ENCODE measurements around the gene MED25.

MED25 gene

DNA sequence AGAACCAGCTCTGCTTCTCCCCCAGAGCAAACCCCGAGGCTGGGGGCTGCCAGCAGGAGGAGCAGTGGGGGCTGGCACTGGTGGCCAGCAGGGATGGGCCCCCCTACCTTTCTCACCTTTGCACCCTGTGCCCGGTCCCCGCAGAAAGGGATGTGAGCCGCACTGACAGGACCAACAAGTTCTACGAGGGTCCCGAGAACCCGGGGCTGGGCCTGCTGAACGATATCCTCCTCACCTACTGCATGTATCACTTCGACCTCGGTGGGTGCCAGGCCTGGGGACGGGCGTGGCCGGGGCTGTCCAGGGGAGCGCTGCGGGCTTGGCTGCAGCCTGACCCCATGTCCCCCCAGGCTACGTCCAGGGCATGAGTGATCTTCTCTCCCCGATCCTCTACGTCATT is 66.0 kb downstream of the MED25 start:
- DNase-seq (ENCODE audit: low read depth in 2 of 2) = no peak
- TF ChIP-seq, protein P1, sequence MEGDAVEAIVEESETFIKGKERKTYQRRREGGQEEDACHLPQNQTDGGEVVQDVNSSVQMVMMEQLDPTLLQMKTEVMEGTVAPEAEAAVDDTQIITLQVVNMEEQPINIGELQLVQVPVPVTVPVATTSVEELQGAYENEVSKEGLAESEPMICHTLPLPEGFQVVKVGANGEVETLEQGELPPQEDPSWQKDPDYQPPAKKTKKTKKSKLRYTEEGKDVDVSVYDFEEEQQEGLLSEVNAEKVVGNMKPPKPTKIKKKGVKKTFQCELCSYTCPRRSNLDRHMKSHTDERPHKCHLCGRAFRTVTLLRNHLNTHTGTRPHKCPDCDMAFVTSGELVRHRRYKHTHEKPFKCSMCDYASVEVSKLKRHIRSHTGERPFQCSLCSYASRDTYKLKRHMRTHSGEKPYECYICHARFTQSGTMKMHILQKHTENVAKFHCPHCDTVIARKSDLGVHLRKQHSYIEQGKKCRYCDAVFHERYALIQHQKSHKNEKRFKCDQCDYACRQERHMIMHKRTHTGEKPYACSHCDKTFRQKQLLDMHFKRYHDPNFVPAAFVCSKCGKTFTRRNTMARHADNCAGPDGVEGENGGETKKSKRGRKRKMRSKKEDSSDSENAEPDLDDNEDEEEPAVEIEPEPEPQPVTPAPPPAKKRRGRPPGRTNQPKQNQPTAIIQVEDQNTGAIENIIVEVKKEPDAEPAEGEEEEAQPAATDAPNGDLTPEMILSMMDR (IDR thresholded peaks at IDR 0.05; ENCODE audit: low read depth, low read length) = no peak
- H3K4me3 ChIP-seq (replicated peaks in 1 of 2; ENCODE audit: low read depth in 2 of 2, low read length in 2 of 2) = no peak overlapping the region

DNA sequence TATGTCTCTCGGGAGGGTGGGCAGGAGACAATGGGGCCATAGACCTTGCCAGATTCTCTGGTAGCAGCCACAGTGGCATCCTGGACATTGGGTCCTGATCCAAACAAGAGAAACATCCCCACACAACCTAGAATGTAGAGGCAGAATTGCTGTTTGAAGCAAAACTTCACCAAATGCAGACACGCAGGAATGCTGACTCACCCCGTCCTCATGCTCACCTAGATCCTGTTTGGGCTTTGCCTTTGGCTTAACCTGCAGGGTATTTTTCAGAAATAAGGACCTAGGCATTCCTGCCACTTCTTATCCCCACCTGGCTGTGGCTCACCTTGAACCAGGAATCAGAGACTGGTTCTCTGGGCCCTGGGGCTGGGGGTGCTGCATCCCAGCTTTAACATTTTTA is 66.7 kb downstream of the MED25 start:
- TF ChIP-seq, protein P1 (IDR thresholded peaks at IDR 0.05; ENCODE audit: low read depth, low read length) = no peak
- no peak overlapping the region for H3K4me3 ChIP-seq (replicated peaks in 1 of 2; ENCODE audit: low read depth in 2 of 2, low read length in 2 of 2)
- no peak for DNase-seq (ENCODE audit: low read depth in 2 of 2)

Data from cardiac fibroblast (primary cell).